GM19397 (cell line): Measurements from ENCODE around the gene RAB26.

Source experiments
- ATAC-seq: cut with Tn5 transposase; IDR thresholded peaks from one replicate; pipeline ENCODE4 v1.9.1; 2021; ENCODE audit warnings: mild to moderate bottlenecking, moderate library complexity; ENCODE audit not compliant: unreplicated experiment

Gene RAB26

DNA sequence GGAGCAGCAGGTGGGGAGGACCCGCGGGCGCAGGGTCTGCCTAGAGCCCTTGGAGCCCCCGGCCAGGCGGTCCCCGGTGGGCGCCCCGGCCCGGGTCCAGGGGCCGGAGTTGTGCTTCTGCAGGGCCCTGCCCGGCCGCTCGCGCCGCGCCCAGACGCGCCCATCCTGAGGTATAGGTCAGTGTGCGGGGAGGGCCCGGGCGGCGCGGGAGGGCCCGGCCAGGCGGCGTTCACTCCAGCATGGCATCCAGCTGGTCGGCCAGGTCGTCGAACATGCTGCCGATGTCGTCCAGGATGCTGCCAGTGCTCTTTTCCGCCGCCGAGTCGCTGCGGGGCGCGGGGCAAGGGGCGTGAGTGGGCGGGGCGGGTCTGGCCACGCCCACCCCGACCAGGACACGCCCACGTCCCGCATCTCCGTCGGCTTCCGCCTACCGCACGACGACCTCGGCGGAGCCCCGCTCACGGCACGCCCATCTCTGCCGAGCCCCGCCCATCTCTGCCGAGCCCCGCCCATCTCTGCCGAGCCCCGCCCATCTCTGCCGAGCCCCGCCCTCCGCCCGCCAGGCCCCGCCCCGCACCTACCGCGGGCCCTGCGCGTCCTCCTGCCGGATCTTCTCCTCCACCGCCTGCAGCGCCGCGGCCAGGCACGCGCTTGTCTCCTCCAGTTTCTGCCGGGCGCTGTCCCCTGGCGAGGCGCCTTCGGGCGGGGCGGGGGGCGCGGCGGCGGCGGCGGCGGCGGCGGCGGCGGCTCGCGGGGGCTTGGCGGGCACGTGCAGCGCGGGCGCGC is 30.1 kb downstream of the RAB26 start:
- no peak for ATAC-seq

DNA sequence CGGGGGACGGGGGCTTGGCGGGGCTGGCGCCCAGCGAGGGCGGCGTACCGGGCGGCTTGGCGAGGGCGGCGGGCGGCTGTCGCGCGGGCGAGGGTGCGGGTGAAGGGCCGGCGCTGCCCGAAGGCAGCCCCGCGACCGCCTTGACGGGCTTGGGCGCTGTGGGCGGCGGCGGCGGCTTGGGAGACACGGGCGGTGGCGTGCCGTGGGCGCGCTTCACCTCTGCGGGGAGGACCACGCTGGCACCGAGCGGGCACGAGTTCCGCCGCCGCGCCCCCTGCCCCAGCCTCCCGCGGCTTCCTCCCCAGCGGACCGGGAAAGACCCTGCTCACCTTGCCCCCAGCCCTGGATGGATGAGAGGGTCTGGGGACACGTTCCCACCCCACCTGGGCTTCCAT is 30.7 kb downstream of the RAB26 start:
- no peak for ATAC-seq

DNA sequence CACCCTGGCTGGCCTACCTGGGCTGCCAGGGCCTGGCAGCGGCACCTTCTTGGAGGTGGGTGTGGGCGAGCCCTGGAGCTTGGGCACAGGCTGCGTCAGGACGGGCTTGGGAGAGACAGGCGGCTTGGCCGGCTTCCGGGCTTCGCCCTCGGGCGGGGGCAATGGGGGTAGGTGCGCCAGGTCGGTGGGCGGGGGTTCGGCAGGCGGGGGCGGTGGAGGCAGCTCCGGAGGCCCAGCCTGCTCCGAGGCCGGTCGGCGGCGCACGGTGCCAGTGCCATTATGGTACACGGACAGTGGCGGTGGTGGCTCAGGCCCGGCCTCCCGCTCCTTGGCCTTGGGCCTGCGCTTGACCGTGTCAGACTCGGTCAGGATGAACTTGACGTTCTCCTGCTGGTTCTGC is 31.2 kb downstream of the RAB26 start:
- ATAC-seq: no peak

DNA sequence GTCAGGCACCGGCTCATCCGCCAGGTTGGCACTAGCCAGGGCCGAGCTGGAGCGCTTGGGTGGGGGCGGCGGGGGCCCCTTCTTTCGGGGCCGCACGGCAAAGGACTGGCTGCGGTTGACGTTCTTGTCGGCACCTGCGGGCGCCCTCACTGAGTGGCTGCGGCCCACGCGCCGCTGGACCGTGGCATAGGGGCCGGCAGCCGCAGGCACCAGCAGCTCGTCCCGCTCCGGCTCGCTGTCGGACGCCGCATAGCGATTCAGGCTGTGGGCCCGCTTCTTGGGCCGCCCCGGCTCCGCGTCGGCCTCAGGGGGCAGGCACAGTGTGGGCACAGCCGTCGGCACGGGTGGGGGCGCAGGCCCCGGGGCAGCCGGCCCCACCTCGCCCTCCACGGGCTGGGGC is 32.0 kb downstream of the RAB26 start:
- no peak for ATAC-seq

DNA sequence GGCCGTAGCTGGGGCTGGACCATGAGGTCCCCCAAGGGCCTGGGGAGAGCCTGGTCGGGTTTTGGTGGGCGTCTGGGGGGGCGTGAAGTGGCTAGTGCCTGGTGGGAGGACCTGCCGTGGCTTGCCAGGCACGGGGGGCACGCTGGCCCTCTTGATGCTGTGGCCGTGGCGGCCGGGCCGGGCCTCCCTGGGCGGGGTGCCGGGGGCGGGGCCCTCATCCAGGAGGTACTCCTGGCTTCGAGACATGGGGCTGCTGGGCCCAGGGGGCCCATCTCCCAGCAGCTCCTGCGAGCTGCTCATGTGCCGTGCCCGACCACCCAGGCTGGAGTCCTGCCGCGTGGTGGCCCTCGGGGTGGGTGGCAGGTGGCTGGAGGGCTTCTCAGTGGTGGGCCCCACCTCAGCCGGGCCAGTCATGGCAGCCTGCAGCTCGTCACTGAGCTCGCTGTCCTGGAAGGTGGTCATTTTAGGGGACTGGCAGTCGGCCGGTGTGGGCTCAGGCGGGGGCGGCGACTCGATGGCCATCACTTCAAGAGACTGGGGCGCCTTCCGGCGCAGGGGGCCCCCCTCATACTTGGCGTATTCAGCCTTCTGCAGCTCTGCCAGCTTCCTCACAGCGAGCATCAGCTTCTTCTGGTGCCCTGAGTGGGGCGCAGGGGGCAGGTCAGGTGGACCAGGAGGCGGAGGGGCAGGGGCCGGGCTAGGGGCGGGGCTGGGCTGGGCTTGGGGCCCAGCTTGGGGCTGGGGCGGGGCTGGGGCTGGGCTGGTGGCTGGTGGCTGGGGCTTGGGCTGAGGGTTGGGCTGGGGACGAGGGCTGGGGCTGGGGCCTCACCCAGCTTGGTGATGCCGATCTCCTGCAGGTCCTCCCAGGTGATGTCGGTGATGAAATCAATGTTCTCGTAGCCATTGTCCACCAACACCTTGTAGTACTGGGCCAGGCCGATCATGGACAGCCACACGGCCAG is 32.8 kb downstream of the RAB26 start:
- no peak for ATAC-seq

DNA sequence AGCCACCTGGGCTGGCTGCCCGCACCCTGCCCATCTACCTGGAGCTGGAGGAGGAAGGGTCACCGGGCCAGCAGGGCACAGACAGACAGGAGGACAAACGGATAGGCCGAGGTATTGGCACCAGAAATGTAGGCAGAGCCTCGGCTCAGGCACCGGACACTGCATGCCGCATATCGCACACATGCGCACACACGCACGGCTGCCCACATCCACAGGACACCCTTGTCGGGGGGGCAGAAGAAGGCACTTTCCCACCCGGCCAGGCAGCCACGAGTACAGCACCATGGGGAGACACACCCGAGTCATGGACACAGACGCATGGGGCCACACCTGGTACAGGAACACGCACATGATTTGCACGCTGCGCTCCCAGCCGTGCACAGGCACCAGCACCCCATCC is 33.5 kb downstream of the RAB26 start:
- no peak for ATAC-seq

DNA sequence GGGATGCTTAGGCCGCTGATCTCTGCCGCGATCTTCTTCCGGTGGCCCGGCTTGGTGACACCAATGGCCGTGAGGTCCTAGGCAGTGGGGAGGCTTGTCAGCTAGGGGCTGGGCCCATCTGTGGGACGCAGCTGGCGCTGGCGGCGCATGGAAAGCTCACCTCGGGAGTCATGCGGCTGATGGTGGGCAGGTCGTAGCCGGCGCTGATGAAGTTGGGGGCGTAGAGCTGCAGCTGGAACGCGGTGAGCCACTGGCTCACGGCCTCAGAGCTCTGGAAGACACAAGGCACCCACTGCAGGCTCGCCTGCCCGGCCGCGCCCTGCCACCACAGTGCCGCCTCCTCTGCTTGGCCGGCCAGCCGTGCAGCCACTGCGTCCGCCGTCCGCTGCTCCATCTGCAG is 35.2 kb downstream of the RAB26 start:
- no peak for ATAC-seq

DNA sequence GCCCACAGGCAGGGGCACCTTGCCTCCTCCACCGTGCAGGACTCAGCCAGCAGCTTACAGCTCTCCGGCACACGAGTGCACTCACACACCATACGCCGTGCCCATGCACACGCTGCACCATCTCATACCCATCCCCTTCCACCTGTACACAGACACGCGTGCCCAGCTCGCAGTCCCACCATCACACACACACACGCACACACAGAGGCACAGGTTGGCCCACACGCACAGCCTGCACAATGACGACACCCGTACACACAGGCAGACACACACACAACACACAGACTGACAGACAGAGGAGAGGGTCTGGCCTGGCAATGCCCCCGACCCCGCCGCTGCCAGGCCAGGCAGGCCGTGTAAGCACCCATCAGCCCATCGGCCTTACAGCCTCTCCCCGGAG is 35.9 kb downstream of the RAB26 start:
- ATAC-seq: no peak

DNA sequence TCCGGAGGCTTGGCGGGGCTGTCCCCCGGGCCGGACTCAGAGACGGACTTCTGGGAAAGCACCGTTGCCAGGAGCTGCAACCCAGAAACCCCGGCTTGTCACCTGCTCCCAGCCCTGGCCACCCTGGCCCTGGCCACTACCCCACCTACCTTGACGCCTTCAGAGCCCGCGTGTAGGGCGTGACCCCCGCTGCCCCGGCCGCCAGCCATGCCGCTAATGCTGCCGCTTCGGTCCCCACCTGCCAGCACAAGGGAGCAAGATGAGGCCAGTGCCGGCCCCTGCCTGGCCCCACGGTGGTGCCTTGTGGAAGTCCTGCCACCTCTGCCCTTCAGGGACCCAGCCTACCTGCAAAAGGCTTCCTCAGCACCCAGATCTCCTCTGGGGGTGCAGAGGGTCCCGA is 36.5 kb downstream of the RAB26 start:
- no peak for ATAC-seq

DNA sequence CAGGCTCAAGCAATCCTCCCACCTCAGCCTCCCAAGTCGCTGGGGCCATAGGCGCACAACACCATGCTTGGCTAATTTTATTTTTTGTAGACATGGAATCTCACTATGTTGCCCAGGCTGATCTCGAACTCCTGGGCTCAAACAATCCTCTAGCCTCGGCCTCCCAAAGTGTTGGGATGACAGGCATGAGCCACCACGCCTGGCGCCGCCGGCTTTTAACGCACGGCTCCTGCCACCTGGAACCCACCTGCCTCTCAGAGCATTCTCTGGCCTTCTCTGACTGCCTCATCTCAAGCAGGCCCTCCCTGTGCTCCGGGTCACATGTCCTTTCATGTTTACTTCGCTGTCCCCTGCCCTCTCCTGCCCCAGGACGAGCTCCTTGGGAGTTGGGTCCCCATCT is 37.6 kb downstream of the RAB26 start:
- no peak for ATAC-seq

DNA sequence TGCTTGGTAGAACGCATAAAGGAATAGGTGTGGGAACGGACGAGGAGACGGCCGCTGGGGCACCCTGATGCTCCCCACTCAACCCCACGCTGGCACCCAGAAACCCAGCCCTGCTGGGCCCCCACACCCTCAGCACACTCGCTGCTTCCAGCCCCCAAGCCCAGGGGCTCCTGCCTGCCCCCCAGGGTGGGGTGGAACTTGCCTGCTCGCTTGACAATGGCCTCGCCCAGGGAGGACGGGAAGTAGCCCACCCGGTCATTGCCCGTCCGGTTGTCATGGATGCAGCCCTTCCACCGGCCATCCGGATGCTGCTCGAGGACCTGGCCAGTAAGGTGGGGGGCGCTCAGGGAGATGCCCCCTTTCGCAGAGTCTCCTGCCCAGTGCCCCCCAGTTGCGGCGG is 38.1 kb downstream of the RAB26 start:
- no peak for ATAC-seq

DNA sequence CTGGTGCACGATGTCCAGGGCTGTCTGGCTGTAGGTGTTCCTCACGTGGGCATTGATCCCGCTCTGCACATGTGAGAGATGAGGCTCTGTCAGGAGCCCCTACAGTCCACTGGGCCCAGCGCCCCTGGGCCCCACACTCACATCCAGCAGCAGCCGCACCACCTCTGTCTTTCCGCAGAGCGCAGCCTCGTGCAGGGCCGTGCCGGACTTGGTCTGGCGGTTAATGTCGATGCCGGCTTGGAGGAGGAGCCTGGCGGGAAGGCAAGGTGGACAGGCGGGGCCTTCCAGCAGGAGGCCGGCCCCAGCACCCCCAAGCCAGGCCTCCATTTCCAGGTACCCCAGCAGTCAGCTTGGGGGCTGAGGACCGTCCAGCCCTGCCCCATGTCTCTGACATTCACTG is 38.8 kb downstream of the RAB26 start:
- no peak for ATAC-seq

DNA sequence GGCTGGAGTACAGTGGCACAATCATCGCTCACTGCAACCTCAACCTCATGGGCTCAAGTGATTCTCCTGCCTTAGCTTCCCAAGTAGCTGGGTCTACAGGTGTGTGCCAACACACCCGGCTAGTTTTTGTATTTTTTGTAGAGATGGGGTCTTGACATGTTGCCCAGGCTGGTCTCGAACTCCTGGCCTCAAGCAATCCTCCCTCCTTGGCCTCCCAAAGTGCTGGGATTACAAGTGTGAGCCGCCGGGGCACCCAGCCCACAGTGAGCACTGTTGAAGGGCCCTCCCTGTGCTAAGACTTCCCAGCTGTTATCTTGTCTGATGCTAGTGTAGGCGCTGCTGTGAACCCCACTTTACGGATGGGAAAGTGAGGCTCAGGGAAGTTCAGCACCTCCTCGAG is 40.0 kb downstream of the RAB26 start:
- ATAC-seq: no peak

DNA sequence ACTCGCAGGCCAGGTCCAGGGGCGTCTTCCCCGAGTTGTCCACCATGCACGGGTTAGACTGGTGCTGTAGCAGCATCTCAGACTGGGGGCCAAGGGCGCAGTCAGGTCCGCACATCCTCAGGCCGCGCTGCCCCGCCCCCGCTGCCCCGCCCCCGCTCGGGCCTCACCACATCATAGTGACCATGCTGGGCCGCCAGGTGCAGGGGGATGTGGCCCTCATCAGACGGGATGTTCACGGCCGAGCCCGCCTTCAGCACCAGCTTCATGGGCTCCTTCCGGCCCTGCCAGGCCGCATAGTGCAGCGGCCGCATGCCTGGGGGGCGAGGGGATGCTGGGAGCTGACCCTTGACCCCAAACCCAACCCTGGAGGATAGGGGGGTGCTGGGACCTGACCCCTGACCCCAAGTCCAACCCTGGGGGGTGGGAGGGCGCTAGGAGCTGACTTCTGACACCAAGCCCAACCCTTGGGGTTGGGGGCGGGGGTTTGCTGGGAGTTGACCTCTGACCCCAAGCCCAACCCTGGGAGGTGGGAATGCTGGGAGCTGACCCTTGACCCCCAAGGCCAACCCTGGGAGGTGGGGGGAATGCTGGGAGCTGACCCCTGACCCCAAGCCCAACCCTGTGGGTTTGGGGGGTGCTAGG is 40.9 kb downstream of the RAB26 start:
- no peak for ATAC-seq

DNA sequence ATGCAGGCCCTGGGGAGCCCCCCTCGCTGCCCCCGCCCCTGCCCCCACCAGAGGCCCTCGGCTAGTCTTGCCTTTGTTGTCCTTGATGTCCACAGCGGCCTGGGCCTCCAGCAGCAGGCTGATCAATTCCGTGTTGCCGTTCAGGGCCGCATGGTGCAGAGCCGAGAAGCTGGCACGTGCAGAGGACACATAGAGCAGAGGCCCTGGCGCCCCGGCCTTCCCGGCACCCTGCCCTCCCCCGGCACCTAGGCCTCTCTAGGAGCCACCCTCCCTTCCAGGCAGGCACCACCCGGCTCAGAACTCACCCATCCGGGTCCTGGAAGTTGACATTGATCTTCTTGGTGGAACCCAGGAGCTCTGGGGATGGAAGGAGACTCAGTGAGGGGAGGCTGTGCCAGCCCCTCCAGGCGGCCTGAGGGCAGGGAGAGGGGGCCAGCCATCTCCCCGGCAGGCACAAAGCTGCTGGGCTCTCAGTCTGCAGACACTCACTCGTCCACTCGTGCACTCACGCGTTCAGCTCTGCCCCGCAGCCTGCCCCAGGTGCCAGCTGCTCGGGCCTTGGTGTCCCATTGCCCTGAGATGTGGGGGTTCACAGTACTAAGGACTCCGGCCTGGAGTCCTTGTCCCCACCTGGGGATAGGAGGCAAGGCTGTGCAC is 41.7 kb downstream of the RAB26 start:
- ATAC-seq: no peak

DNA sequence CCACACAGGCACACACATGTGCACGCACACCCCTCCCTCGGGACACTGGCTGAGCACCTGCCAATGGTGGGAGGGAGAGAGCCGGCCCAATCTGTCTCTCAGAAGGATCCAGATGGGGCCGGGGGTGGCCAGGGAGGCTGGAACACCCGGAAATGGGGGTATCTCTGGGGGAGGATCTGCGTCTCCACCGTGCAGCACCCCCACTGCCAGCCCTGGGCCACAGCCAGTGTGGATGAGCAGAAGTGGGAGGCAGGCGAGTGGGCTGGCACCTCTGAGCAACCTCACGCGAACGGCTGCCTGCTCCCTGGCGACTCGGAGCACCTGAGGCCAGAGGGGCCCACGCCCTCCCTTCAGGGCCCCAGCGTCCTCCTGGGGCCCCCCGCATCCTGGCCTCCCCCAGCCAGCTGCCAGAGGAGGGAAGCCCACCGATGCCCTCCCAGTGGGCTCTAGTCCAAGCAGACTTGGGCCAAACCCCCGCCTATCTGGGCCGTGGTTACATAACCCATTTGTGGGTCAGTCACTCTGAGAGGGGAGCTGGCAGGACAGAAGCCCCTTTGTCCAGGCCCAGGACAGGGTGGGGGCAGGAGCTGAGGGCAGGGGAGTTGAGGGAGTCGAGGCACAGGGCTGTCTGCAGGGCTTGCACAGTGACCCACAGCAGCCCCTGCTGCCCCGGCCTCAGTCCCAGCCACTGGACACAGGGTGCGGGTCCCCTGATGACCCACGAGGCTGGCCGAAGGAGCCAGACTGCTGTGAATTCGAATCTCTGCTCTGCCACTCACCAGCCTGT is 42.4 kb downstream of the RAB26 start:
- no peak for ATAC-seq

DNA sequence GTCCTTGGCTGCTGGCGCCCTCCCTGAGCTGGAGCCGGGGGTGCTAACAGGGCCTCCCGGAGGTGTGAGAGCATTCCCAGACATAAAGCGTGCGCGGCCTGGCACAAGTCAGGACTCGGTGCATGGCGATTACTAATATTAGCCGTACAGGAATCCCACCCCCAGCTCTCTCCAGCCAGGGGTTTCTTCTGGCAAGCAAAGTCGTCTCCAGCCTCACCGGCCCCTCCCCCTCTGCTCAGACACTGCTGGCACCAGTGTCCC is 43.0 kb downstream of the RAB26 start:
- ATAC-seq: no peak

DNA sequence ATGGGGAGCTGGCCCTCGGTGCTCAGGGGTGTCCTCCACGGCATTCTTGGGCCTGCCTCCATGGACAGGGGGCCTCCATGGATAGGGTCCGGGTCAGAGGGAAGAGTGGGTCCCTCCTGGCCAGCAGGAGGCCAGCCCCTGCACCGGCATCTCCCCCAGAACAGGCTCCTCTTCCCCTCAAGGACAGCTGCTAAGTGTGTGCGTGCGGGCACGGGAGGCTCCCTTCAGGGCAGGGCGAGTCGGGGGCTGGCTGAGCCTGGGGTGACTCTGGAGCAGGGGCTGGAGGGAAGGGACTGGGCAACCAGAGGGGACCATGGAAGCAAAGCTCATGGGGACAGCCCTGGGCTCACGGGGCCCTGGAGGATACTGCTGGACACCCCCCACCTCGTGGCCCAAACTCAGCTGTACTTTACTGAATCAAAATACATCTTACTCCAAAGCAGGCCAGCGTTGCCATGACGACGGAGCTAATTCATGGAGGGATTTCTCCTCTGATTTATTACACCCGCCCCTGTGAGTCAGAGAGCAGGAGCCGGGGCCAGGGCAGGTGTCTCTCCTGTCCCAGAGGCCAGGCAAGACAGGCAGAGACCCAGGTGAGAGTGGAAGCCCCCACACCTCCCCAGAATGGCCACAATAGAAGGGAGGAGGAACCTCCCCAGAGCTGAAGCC is 45.9 kb downstream of the RAB26 start:
- no peak for ATAC-seq

DNA sequence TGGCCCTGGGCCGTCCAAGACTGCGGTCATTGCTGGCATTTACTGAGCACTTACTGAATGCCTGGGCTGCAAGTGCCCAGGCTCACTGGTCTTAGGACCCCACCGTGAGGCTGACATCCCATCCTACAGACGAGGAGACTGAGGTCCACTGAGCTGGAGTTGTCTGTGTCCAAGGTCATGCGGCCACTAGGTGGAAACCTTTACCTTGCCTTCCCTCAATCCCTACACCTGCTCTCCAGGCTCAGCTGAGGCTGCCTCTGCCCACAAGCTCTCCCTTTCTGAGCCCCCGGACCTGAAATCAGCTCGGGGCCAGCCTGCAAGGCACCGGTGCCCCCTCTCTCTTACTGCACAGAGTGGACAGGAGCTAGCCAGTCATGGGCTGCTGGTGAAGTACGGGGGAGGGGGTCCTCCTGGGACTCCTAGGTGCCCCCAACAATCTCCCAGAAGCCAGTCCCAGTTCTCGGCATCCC is 46.5 kb downstream of the RAB26 start:
- ATAC-seq: no peak
